Measurements from ENCODE around the gene PMS1. TPM values are rescaled to one million over a fixed set of nuclear protein-coding genes. Genes with fewer than 3 reads are reported as not detected.
"Not testable (repeated sequence)": the region's sequence is repeated elsewhere in the genome, so short reads cannot be mapped to it uniquely, and the experiment has no call there.

The PMS1 gene
- total RNA-seq, 4 donors from 2014 or later, result 6.3 to 15.4 (median 13.2) TPM

DNA sequence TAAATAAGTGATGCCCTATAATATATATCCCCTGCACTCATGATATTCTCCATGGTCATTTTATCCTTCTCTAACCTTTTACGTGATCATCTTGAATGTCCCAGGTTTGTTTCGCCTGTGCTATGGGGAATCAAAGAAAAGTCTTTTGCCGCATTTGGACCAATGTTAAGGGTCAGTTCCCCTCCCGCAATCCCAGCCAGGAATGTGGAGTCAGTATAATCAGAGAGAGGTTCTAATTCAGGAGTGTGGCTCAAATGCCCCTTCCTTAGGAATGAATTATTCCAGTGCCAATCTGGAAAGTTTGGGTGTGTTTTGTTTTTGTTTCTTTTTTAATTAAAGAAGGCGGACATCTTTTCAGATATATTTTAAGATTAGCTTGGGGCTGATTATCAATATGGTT lies 41.8 kb downstream of the PMS1 start:
- Histone ChIP-seq H3K27me3 (no peaks in the 10 kb centered on the region), H3K36me3 (peaks cover 0 to 18% (median 0%) of the 10 kb centered on the region in 3 donors), H3K4me3 (no peak overlapping the region), H3K27ac (no peak overlapping the region), H3K9me3 (no peaks in the 10 kb centered on the region), H3K4me1 (no peaks in the 10 kb centered on the region)
- intact Hi-C loops (cut with DNase I), result no loop called here
- DNase-seq, result no peak
- TF ChIP-seq POLR2A (IDR thresholded peaks at IDR 0.05), result no peak
- TF ChIP-seq, protein P1, sequence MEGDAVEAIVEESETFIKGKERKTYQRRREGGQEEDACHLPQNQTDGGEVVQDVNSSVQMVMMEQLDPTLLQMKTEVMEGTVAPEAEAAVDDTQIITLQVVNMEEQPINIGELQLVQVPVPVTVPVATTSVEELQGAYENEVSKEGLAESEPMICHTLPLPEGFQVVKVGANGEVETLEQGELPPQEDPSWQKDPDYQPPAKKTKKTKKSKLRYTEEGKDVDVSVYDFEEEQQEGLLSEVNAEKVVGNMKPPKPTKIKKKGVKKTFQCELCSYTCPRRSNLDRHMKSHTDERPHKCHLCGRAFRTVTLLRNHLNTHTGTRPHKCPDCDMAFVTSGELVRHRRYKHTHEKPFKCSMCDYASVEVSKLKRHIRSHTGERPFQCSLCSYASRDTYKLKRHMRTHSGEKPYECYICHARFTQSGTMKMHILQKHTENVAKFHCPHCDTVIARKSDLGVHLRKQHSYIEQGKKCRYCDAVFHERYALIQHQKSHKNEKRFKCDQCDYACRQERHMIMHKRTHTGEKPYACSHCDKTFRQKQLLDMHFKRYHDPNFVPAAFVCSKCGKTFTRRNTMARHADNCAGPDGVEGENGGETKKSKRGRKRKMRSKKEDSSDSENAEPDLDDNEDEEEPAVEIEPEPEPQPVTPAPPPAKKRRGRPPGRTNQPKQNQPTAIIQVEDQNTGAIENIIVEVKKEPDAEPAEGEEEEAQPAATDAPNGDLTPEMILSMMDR (IDR thresholded peaks at IDR 0.05), result no peak
- 86 to 97% methylated on average over 5 of the region's 5 CpGs for WGBS, 2 donors

DNA sequence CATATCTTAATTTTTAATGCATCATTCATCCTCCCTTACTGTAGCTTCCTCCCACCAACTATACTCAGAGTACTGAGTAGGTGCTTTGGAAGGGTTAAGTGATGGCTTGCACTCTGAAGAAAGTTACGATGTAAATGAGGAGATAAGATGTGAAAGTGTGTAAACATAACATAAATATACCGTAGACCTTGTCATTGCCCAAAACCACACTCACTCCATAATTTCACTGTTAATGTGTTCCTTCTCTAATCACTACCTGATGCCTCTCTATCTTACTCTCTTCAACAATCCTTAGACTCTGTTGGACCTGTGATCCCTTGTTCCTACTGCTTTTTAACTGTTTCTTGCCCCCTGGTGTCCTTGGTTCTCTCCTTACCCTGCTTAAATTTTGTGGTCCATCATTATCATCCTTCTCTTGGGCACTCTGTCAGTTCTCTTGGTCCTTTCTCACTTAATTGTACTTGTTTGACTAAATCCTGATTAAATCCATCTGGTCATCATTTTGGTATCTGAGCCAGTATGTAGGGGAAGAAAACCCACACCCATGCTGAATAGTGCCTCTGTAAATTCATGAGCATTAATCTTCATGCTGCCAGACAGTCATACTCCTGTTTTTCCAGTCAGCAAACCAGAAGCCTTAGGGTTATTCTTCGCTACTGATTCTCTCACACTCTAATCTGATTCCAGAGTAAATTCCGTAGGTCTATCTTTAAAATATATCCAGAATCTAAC lies 45.0 kb downstream of the PMS1 start:
- TF ChIP-seq, protein P1 (IDR thresholded peaks at IDR 0.05), result no peak
- no peak for TF ChIP-seq POLR2A (IDR thresholded peaks at IDR 0.05)
- intact Hi-C loops (cut with DNase I), result no loop called here
- 83 to 85% methylated on average over 4 of the region's 4 CpGs for WGBS, 2 donors
- H3K4me3 ChIP-seq, result no peak overlapping the region
- no peaks in the 10 kb centered on the region for H3K9me3 ChIP-seq
- no peaks in the 10 kb centered on the region for H3K4me1 ChIP-seq
- no peaks in the 10 kb centered on the region for H3K27me3 ChIP-seq
- no peak for DNase-seq
- no peak overlapping the region for H3K27ac ChIP-seq
- peaks cover 0 to 10% (median 0%) of the 10 kb centered on the region in 3 donors for H3K36me3 ChIP-seq

DNA sequence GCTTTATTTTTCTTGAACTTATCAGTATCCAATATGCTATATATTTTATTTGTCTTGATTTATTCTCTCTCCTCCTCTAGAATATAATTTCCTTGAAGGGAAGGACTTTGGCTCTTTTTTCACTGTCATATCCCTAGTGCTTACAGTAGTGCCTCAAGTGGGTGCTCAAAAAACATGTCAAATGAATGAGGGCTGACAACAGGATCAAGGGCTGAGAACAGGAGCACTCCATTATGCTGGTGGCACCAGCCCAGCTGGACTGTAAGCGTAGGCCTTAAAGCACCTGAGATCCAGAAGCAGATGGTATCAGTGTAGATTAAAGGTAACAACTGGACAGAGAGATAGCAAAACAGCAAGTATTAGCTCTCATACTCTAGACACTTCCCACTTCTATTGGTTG lies 46.3 kb downstream of the PMS1 start:
- Histone ChIP-seq H3K4me1 (no peaks in the 10 kb centered on the region), H3K36me3 (peaks cover 0 to 10% (median 0%) of the 10 kb centered on the region in 3 donors), H3K9me3 (no peaks in the 10 kb centered on the region), H3K27ac (no peak overlapping the region), H3K4me3 (no peak overlapping the region), H3K27me3 (no peaks in the 10 kb centered on the region)
- WGBS, 2 donors, result 83 to 100% methylated on average over 1 of the region's 1 CpG
- TF ChIP-seq, protein P1 (IDR thresholded peaks at IDR 0.05), result no peak
- TF ChIP-seq POLR2A (IDR thresholded peaks at IDR 0.05), result no peak
- DNase-seq, result no peak
- intact Hi-C loops (cut with DNase I), result no loop called here

DNA sequence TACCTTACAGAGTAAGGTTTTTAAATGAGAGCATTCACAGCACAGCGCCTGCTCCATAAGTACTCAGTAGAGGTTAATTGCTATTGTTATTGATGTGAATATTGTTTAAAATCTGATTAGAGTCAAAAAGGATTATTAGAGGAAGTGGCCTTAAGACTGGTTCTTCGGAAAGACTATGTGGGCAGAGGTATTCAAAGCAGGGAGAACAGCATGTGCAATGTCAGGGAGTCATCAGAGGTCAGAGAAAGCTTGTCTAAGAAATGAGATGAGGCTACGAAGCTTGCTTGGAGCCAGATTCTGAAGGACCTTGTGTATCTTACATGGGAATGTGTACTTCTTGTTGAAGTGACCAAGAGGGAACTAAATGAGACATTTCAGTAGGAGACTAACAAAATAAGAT lies 49.8 kb downstream of the PMS1 start:
- DNase-seq, result no peak
- Histone ChIP-seq H3K27ac (no peak overlapping the region), H3K4me1 (no peaks in the 10 kb centered on the region), H3K36me3 (peaks cover 0 to 10% (median 0%) of the 10 kb centered on the region in 3 donors), H3K9me3 (no peaks in the 10 kb centered on the region), H3K4me3 (no peak overlapping the region), H3K27me3 (no peaks in the 10 kb centered on the region)
- 84 to 96% methylated on average over 3 of the region's 3 CpGs for WGBS, 2 donors
- intact Hi-C loops (cut with DNase I), result no loop called here
- no peak for TF ChIP-seq POLR2A (IDR thresholded peaks at IDR 0.05)
- TF ChIP-seq, protein P1 (IDR thresholded peaks at IDR 0.05), result no peak

DNA sequence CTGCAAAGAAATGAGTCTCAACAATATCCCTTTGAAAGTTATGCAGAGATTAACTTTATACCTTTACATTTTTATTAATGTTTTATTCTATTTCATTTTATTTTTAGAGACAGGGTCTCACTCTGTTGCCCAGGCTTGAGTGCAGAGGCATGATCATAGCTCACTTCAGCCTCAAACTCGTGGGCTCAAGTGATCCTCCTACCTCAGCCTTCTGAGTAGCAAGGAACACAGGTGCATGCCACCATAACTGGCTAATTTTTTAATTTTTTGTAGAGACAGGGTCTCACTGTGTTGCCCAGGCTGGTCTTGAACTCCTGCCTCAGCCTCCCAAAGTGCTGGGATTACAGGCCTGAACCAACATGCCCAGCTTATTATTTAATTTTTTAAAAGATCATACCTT lies 50.4 kb downstream of the PMS1 start:
- H3K9me3 ChIP-seq; H3K27ac ChIP-seq; H3K4me3 ChIP-seq; H3K4me1 ChIP-seq; H3K27me3 ChIP-seq; intact Hi-C loops (cut with DNase I); DNase-seq: not testable (repeated sequence)
- H3K36me3 ChIP-seq, result peaks cover 0 to 10% (median 0%) of the 10 kb centered on the region in 3 donors
- 79 to 83% methylated on average over 1 of the region's 1 CpG for WGBS, 2 donors

Data from esophagus squamous epithelium (tissue), 5 donors.